GM23248 (cell line): ENCODE measurements around the gene ACTL6B.

Experiments used
- EZH2 ChIP-seq: fragments of 200-600 bp; sonication (generic); IDR thresholded peaks from 2 replicates; pipeline ENCODE4 v1.6.1; 2018; ENCODE audit warnings: antibody characterized with exemption, mild to moderate bottlenecking; ENCODE audit not compliant: insufficient read depth, poor library complexity, severe bottlenecking
- EZH2phosphoT487 ChIP-seq: fragments of 200-600 bp; sonication (generic); IDR thresholded peaks from 2 replicates; pipeline ENCODE4 v1.6.1; 2018; ENCODE audit warnings: antibody characterized with exemption, moderate library complexity, mild to moderate bottlenecking, low read depth; ENCODE audit not compliant: insufficient read depth

DNA sequence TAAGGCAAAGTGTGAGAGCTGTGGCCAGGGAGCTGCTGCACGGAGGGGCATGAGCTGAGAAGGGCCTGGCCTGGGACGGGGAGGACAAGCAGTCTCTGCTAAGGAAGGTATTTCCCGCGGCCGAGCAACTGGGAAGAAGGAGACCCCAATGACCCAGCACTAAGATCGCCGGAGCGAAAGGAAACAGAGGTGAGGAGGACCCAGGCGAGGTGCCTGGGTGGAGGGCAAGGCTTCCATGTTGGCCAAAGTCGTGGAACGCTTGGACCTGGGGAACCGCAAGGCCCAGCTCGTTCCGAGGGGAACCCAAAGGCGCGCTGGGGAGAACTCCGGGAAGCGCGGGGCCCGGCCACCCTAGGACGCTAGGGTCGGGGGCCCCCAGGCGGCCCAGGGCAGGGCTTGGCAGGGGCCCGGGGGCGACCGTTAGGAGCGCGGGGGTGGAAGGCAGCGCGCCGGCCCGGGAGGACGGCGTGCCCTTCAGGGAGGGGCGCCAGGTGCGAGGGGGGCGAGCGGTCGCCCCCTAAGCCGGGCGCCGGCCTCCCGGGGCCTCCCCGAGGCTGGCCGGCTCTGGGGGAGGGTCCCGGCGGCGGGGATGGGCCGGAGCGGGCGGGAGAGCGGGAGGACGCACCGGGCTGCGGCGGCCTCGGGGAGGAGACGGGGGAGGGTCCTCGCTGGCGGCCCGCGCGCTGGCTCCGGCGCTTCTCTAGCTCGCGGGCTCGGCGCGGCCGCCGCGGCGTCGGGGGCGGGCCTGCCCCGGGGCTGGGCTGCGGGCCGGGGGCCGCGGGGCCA lies 37.3 kb upstream of the ACTL6B start:
- TF ChIP-seq EZH2 (no peak), EZH2phosphoT487 (no peak)
